Ascending aorta (tissue), 2 donors: ENCODE data around the gene ENTREP1. TPM values are rescaled to one million over a fixed set of nuclear protein-coding genes. Genes with fewer than 3 reads are reported as not detected.

Experiments
- DNase-seq, 2 donors: peaks; one replicate each; pipeline ENCODE4 v3.0.0-alpha.2; 2019; ENCODE audit warnings: low spot score in 2 of 2
- H3K27ac ChIP-seq, 2 donors: fragments of 200-600 bp; sonication (generic); one replicate each; pipeline ENCODE4 v1.5.1; 2016 to 2017; ENCODE audit warnings: mild to moderate bottlenecking in 1 of 2
- H3K27me3 ChIP-seq: fragments of 200-600 bp; sonication (generic); one replicate; pipeline ENCODE4 v1.5.1; 2017
- H3K36me3 ChIP-seq, 2 donors: fragments of 200-600 bp; sonication (generic); one replicate each; pipeline ENCODE4 v1.5.1; 2016
- H3K4me1 ChIP-seq, 2 donors: fragments of 200-600 bp; sonication (generic); one replicate each; pipeline ENCODE4 v1.5.1; 2016 to 2017; ENCODE audit warnings: mild to moderate bottlenecking in 1 of 2
- H3K4me3 ChIP-seq, 2 donors: fragments of 200-600 bp; sonication (generic); one replicate each; pipeline ENCODE4 v1.5.1; 2016 to 2017; ENCODE audit warnings: mild to moderate bottlenecking in 1 of 2
- H3K9me3 ChIP-seq, 2 donors: fragments of 200-600 bp; sonication (generic); one replicate each; pipeline ENCODE4 v1.5.1; 2016
- intact Hi-C: fragments of 100-400 bp; cut with DNase I; formaldehyde crosslinking; loops from one replicate; pipeline ENCODE4 v1.15.1; 2023
- total RNA-seq: library from RNA; depleted of rRNA; stranded (reverse); fragments of >200 nt; gene quantifications from one replicate; pipeline ENCODE4 v1.1.0, GENCODE V29; 2016
- TF ChIP-seq, protein P1 (sequence below), 3 experiments: fragments of 200-600 bp in 2 of 3; fragments of 450-650 bp in 1 of 3; sonication (generic) in 2 of 3; IDR thresholded peaks; one replicate each; pipeline ENCODE4 v1.5.1; 2016 to 2019; ENCODE audit warnings: antibody characterized with exemption in 3 of 3, mild to moderate bottlenecking in 1 of 3, moderate library complexity in 1 of 3

Gene ENTREP1
- total RNA-seq, 1 donor from 2014 or later = 4.2 TPM

DNA sequence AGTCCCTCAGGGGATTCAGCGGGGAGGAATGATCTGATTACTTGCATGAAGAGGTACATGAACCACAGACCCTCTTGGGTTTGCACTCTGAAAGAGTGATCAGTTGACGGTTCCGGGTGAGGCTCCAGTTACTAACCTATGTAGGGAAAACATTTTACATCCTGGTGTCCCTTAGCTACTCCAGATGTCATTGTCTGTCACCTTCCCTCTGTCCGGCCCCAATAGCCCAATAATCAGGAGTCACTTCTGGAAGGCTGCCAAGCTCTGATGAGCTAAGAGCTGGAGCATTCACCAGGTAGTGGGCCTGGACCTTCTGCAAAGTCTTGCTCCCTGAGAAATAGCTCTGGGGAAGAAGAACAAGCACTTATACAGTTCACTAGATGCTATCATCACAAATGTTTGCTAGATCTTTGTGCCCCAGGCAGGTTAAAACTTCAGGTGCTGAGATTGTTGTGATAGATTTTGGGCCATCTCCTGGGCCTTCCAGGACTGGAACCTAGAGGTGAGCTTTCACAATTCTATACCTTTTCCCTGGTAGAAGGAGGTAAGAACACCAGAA lies 64.5 kb downstream of the ENTREP1 start:
- Histone ChIP-seq H3K4me1 (peaks cover 5 to 13% of the 10 kb centered on the region in 2 donors), H3K27me3 (no peaks in the 10 kb centered on the region), H3K9me3 (no peaks in the 10 kb centered on the region), H3K27ac (no peak overlapping the region), H3K4me3 (no peak overlapping the region), H3K36me3 (peaks cover 0 to 7% of the 10 kb centered on the region in 2 donors)
- TF ChIP-seq, protein P1, sequence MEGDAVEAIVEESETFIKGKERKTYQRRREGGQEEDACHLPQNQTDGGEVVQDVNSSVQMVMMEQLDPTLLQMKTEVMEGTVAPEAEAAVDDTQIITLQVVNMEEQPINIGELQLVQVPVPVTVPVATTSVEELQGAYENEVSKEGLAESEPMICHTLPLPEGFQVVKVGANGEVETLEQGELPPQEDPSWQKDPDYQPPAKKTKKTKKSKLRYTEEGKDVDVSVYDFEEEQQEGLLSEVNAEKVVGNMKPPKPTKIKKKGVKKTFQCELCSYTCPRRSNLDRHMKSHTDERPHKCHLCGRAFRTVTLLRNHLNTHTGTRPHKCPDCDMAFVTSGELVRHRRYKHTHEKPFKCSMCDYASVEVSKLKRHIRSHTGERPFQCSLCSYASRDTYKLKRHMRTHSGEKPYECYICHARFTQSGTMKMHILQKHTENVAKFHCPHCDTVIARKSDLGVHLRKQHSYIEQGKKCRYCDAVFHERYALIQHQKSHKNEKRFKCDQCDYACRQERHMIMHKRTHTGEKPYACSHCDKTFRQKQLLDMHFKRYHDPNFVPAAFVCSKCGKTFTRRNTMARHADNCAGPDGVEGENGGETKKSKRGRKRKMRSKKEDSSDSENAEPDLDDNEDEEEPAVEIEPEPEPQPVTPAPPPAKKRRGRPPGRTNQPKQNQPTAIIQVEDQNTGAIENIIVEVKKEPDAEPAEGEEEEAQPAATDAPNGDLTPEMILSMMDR (IDR thresholded peaks at IDR 0.05) = no peak
- no peak for DNase-seq
- intact Hi-C loops = no loop called here

DNA sequence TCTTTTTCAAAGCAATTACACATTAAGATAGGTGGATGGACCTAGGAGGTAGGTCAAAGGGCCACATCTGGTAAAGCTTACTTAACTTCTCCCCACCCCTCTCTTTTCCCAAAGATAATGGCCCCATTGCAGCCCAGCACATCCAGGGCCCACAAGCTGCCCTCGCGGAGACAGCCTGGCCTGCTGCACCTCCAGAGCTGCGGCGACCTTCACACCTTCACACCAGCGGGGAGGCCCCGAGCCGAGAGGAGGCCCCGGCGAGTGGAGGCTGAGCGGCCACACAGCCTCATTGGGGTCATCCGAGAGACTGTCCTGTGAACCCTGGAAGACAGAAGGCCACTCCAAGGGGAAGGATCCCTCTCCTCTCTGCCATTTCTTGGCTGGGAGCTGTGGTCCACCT lies 66.5 kb downstream of the ENTREP1 start:
- no peak for DNase-seq
- peaks cover 0 to 7% of the 10 kb centered on the region in 2 donors for H3K36me3 ChIP-seq
- intact Hi-C loops = loop anchor here (10.0 kb wide), 1 partner anchor 347 kb away; no protein-coding TSS in a partner anchor
- peaks cover 5 to 13% of the 10 kb centered on the region in 2 donors for H3K4me1 ChIP-seq
- no peak overlapping the region for H3K4me3 ChIP-seq
- no peaks in the 10 kb centered on the region for H3K9me3 ChIP-seq
- no peaks in the 10 kb centered on the region for H3K27me3 ChIP-seq
- TF ChIP-seq, protein P1 (IDR thresholded peaks at IDR 0.05) = no peak
- peak overlapping the region in 1 of 2 donors; percentile 15 for H3K27ac ChIP-seq

DNA sequence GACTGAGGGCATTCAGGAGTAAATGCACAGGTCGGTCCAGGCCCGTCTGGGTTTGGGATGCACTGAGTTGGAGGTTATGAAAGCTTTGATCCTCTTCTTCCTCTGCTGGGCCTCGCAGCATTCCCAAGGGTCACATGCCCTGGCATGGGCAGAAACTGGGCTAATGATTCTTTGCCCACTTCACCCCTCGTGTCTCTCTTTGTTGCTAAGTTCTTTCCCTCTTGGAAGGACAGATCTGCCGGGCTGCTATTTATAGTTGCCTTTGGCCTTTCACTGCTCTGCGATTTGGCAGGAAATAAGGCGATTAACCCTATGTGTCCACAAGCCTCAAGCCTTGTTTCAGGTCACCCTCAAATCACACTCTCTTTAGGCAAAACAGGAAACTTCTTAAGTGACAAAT lies 66.9 kb downstream of the ENTREP1 start:
- Histone ChIP-seq H3K27ac (peak overlapping the region; percentile 15 to 32), H3K4me1 (peaks cover 5 to 16% of the 10 kb centered on the region in 2 donors), H3K36me3 (peaks cover 0 to 4% of the 10 kb centered on the region in 2 donors), H3K27me3 (no peaks in the 10 kb centered on the region), H3K9me3 (no peaks in the 10 kb centered on the region), H3K4me3 (no peak overlapping the region)
- no peak for DNase-seq
- intact Hi-C loops = loop anchor here (10.0 kb wide), 1 partner anchor 347 kb away; no protein-coding TSS in a partner anchor
- TF ChIP-seq, protein P1 (IDR thresholded peaks at IDR 0.05) = no peak

DNA sequence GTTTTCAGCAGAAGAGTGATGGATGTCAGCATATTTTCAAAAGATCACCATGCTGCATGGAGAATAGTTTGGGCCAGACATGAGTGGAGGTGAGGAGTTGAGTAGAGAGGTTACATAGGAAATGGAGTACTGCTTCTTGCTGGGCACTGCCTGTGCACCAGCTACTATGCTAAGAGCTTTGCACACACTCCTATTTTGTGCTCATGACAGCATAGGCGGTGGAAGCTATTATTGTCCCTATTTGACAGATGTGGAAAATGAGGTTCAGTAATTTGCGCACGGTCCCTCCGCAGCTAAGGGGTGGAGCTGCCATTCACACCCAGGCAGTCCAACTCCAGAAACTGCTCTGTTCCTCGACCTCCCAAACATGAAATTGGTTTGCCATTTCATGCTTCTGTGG lies 67.8 kb downstream of the ENTREP1 start:
- no peak overlapping the region for H3K27ac ChIP-seq
- intact Hi-C loops = loop anchor here (10.0 kb wide), 1 partner anchor 348 kb away; no protein-coding TSS in a partner anchor

DNA sequence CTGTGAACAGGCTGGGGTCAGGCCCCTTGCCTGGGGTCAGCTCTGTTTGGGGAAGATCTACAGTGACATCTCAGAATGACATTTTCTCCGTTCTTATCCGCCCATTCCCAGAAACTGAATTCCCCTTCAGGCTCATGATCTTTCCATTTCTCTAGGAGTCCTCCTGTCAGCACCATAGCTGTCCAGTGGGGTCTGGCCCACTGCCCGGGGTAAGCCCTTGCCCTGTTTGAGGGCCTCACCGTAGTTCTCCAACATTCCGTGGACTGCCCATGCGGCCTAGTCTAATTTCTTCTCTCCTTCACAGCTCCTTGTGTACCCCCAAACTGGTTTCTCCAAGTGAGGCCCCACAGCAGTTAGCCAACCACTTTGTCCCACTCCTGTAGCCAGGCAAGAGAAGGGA lies 68.4 kb downstream of the ENTREP1 start:
- Histone ChIP-seq H3K4me3 (no peak overlapping the region), H3K4me1 (peaks cover 5 to 21% of the 10 kb centered on the region in 2 donors), H3K27ac (no peak overlapping the region), H3K27me3 (no peaks in the 10 kb centered on the region), H3K9me3 (no peaks in the 10 kb centered on the region), H3K36me3 (no peaks in the 10 kb centered on the region)
- DNase-seq = no peak
- intact Hi-C loops = loop anchor here (10.0 kb wide), 1 partner anchor 349 kb away; no protein-coding TSS in a partner anchor
- TF ChIP-seq, protein P1 (IDR thresholded peaks at IDR 0.05) = no peak

More for the DNA sequence above, 67.8 kb downstream of the ENTREP1 start:
- DNase-seq = no peak
- H3K27me3 ChIP-seq = no peaks in the 10 kb centered on the region
- TF ChIP-seq, protein P1 (IDR thresholded peaks at IDR 0.05) = no peak
- H3K4me3 ChIP-seq = no peak overlapping the region
- H3K9me3 ChIP-seq = no peaks in the 10 kb centered on the region
- H3K4me1 ChIP-seq = peaks cover 5 to 19% of the 10 kb centered on the region in 2 donors
- no peaks in the 10 kb centered on the region for H3K36me3 ChIP-seq
